GM23338 (cell line): ENCODE results near the gene STKLD1. TPM values are rescaled to one million over a fixed set of nuclear protein-coding genes. Genes with fewer than 3 reads are reported as not detected.

Source experiments
- ATAC-seq: fragments of 200-7000 bp; cut with Tn5 transposase; 3 replicates; pipeline ENCODE4 v1.9.1; 2020
- DNase-seq: peaks from one replicate; pipeline ENCODE4 v3.0.0-alpha.2; 2015; ENCODE audit warnings: low spot score
- H2AFZ ChIP-seq: fragments of 200-600 bp; sonication (generic); 2 replicates; pipeline ENCODE4 v1.8.0; 2016; ENCODE audit warnings: antibody characterized with exemption, mild to moderate bottlenecking, moderate library complexity
- H3F3A ChIP-seq: fragments of 200-600 bp; sonication (generic); replicated peaks from 2 replicates; pipeline ENCODE4 v1.8.0; 2017; ENCODE audit warnings: antibody characterized with exemption, mixed run types, low read depth
- H3K27ac ChIP-seq: fragments of 200-600 bp; sonication (generic); 2 replicates; pipeline ENCODE4 v1.6.1; 2016; ENCODE audit warnings: low read depth
- H3K27me3 ChIP-seq: fragments of 200-600 bp; sonication (generic); 2 replicates; pipeline ENCODE4 v1.8.0; 2016; ENCODE audit warnings: mild to moderate bottlenecking, mixed run types, moderate library complexity; ENCODE audit not compliant: insufficient read depth
- H3K36me3 ChIP-seq: fragments of 200-600 bp; sonication (generic); 2 replicates; pipeline ENCODE4 v1.8.0; 2016; ENCODE audit warnings: mild to moderate bottlenecking; ENCODE audit not compliant: insufficient read depth
- H3K4me1 ChIP-seq: fragments of 200-600 bp; sonication (generic); 2 replicates; pipeline ENCODE4 v1.8.0; 2016; ENCODE audit warnings: mild to moderate bottlenecking, moderate library complexity; ENCODE audit not compliant: insufficient read depth
- H3K4me2 ChIP-seq: fragments of 200-600 bp; sonication (generic); 2 replicates; pipeline ENCODE4 v1.7.1; 2017; ENCODE audit warnings: mixed run types
- H3K4me3 ChIP-seq: fragments of 200-600 bp; sonication (generic); 2 replicates; pipeline ENCODE4 v1.6.1; 2016; ENCODE audit warnings: mixed run types
- H3K79me2 ChIP-seq: fragments of 200-600 bp; sonication (generic); replicated peaks from 2 replicates; pipeline ENCODE4 v1.8.0; 2017; ENCODE audit warnings: mild to moderate bottlenecking; ENCODE audit not compliant: insufficient read depth
- H3K9me2 ChIP-seq: fragments of 200-600 bp; sonication (generic); 2 replicates; pipeline ENCODE4 v1.8.0; 2017; ENCODE audit not compliant: insufficient read depth
- H4K20me1 ChIP-seq: fragments of 200-600 bp; sonication (generic); replicated peaks from 2 replicates; pipeline ENCODE4 v1.8.0; 2017; ENCODE audit warnings: mild to moderate bottlenecking; ENCODE audit not compliant: insufficient read depth
- H3K27ac Mint-ChIP-seq: 2 replicates; pipeline ENCODE4 v1.8.0; 2020; ENCODE audit warnings: inconsistent platforms, mild to moderate bottlenecking, moderate library complexity, mixed read lengths
- H3K27me3 Mint-ChIP-seq: 3 replicates; pipeline ENCODE4 v1.8.0; 2022; ENCODE audit warnings: low read depth, mild to moderate bottlenecking, moderate library complexity, mixed read lengths, inconsistent platforms; ENCODE audit not compliant: insufficient read depth, poor library complexity
- H3K36me3 Mint-ChIP-seq: 3 replicates; pipeline ENCODE4 v1.8.0; 2021; ENCODE audit warnings: low read depth, mild to moderate bottlenecking, inconsistent platforms, moderate library complexity, mixed read lengths
- H3K4me1 Mint-ChIP-seq: 3 replicates; pipeline ENCODE4 v1.8.0; 2020; ENCODE audit warnings: mild to moderate bottlenecking, inconsistent platforms, mixed read lengths
- H3K4me3 Mint-ChIP-seq: 3 replicates; pipeline ENCODE4 v1.8.0; 2021; ENCODE audit warnings: moderate library complexity, mild to moderate bottlenecking, inconsistent platforms, mixed read lengths
- H3K9me3 Mint-ChIP-seq: 3 replicates; pipeline ENCODE4 v1.8.0; 2020; ENCODE audit warnings: moderate library complexity, mild to moderate bottlenecking, inconsistent platforms, mixed read lengths
- EZH2 ChIP-seq: fragments of 200-600 bp; sonication (generic); IDR thresholded peaks from one replicate; pipeline ENCODE4 v1.8.0; 2017; ENCODE audit warnings: antibody characterized with exemption, mild to moderate bottlenecking, low read depth; ENCODE audit not compliant: unreplicated experiment
- EZH2phosphoT487 ChIP-seq: fragments of 200-600 bp; sonication (generic); IDR thresholded peaks from one replicate; pipeline ENCODE4 v1.8.1; 2018; ENCODE audit warnings: antibody characterized with exemption; ENCODE audit not compliant: unreplicated experiment
- JUNB ChIP-seq: IDR thresholded peaks from one replicate; pipeline ENCODE4 v1.6.1; 2016; ENCODE audit warnings: antibody characterized with exemption; ENCODE audit not compliant: unreplicated experiment
- NANOG ChIP-seq: IDR thresholded peaks from 2 replicates; pipeline ENCODE4 v1.6.1; 2016; ENCODE audit warnings: antibody characterized with exemption, borderline replicate concordance
- POLR2AphosphoS5 ChIP-seq: IDR thresholded peaks from 2 replicates; pipeline ENCODE4 v1.6.1; 2016; ENCODE audit warnings: antibody characterized with exemption, low read depth
- STAT1 ChIP-seq: IDR thresholded peaks from one replicate; pipeline ENCODE4 v1.6.1; 2016; ENCODE audit warnings: antibody characterized with exemption; ENCODE audit not compliant: unreplicated experiment
- ZNF114 ChIP-seq: fragments of 250-450 bp; sonication (Bioruptor Pico); IDR thresholded peaks from 2 replicates; pipeline ENCODE4 v1.5.0; 2020; ENCODE audit warnings: mild to moderate bottlenecking, moderate library complexity
- ZNF331 ChIP-seq: fragments of 250-450 bp; sonication (Bioruptor Pico); IDR thresholded peaks from 2 replicates; pipeline ENCODE4 v1.5.0; 2020; ENCODE audit warnings: low read depth, mild to moderate bottlenecking, moderate library complexity
- polyA plus RNA-seq: library from polyadenylated mRNA; unstranded; fragments of >200 nt; fragmentation: Nextera tagmentation; extraction: Ambion mirVana; gene quantifications from 2 replicates; pipeline ENCODE4 v1.2.1, GENCODE V29; 2016
- total RNA-seq: library from RNA; depleted of rRNA; stranded (reverse); fragments of >200 nt; shearing (Covaris generic); gene quantifications from 2 replicates; pipeline ENCODE4 v1.2.3, GENCODE V29; 2014
- TF ChIP-seq, protein P1 (sequence below): fragments of 250-450 bp; sonication (Bioruptor Pico); IDR thresholded peaks from 2 replicates; pipeline ENCODE4 v1.5.0; 2020; ENCODE audit warnings: mild to moderate bottlenecking, moderate library complexity
- TF ChIP-seq, protein P2 (sequence below): IDR thresholded peaks from one replicate; pipeline ENCODE4 v1.6.1; 2018; ENCODE audit warnings: antibody characterized with exemption; ENCODE audit not compliant: unreplicated experiment
- TF ChIP-seq, protein P3 (sequence below): IDR thresholded peaks from 2 replicates; pipeline ENCODE4 v1.6.1; 2016; ENCODE audit warnings: antibody characterized with exemption

The STKLD1 gene
- total and polyA plus RNA-seq, 2 experiments from 2014 or later = 0.57 TPM; not detected in 1

DNA sequence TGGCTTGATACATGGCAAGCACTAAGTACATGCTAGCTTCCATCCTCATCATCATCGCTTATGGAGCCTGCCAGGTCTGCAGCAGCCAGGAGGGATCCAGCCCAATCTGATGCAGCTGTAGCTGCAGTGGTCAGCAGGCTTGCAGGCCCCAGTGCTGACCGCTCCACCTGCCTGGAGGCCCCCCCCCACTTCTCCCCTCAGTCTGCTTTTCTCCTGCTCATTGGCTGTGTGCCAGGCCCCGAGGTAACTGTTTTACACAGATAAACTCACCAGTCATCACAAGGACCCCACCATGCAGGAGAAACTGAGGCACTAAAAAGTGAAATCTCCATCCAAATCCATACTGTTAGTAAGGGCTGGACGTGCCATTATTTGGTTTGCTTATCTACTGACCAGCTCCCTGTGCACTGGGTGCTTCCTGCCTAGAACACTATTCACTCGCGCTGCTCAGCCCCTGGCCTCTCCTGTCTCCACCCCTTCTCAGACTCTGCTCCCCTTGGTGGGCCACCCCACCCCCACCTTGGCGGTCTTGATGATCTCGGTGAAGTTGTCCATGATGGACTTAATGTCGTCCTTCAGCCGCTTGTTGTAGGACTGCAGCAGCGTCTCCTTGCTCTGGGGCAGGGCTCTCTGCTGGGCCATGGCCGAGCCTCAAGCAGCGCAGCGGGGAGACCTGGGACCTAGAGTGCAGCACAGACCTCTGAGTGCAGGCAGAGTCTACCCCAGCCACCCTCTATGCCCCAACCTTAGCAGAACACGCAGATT is 30.0 kb upstream of the STKLD1 start (continued):
- TF ChIP-seq POLR2AphosphoS5 (no peak), EZH2 (no peak)

DNA sequence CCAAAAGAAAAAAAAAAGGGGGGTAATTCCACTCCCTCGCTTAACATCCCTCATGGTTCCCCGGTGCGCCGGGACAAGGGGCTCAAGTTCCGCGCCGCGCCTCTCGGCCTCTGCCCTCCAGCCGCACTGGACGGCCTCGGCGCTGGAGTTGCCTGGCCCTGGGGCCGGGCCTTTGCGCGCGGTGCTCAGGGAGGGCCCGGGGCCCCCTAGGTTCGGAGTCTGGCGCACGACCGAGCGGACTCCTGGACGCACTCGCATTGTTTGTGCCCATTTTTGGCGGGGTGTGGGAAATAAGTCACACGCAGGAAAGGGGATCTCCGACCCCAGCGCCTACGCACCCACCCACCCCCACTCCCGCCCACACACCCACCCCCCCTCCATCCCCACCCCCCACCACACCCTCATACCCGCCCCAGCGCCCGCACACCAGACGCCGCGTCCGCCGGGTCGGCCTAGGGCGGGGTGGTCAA is 28.6 kb upstream of the STKLD1 start:
- no peak overlapping the region for H2AFZ ChIP-seq
- DNase-seq (peak; percentile 62), ATAC-seq (peak; percentile 54)
- no peaks in the 10 kb centered on the region for H3K27me3 ChIP-seq
- H3K4me1 ChIP-seq = peaks cover 20% of the 10 kb centered on the region
- peak overlapping the region; percentile 97 for H3K4me2 ChIP-seq
- no peaks in the 10 kb centered on the region for H3K9me2 ChIP-seq
- peaks cover 46% of the 10 kb centered on the region for H3K36me3 ChIP-seq
- H3K4me3 ChIP-seq = peak overlapping the region; percentile 98
- peak overlapping the region; percentile 94 for H3K4me3 Mint-ChIP-seq
- H3K27ac ChIP-seq = no peak overlapping the region
- peaks cover 53% of the 10 kb centered on the region for H3F3A ChIP-seq
- peaks cover 89% of the 10 kb centered on the region for H3K36me3 Mint-ChIP-seq
- peaks cover 43% of the 10 kb centered on the region for H3K79me2 ChIP-seq
- H4K20me1 ChIP-seq = peaks cover 50% of the 10 kb centered on the region
- H3K4me1 Mint-ChIP-seq = peaks cover 23% of the 10 kb centered on the region
- H3K9me3 Mint-ChIP-seq = no peaks in the 10 kb centered on the region; the same call in 1 of the 3 replicates
- H3K27me3 Mint-ChIP-seq = peaks cover 25% of the 10 kb centered on the region
- H3K27ac Mint-ChIP-seq = peak overlapping the region; percentile 100
- TF ChIP-seq POLR2AphosphoS5 = no peak
- TF ChIP-seq, protein P1, sequence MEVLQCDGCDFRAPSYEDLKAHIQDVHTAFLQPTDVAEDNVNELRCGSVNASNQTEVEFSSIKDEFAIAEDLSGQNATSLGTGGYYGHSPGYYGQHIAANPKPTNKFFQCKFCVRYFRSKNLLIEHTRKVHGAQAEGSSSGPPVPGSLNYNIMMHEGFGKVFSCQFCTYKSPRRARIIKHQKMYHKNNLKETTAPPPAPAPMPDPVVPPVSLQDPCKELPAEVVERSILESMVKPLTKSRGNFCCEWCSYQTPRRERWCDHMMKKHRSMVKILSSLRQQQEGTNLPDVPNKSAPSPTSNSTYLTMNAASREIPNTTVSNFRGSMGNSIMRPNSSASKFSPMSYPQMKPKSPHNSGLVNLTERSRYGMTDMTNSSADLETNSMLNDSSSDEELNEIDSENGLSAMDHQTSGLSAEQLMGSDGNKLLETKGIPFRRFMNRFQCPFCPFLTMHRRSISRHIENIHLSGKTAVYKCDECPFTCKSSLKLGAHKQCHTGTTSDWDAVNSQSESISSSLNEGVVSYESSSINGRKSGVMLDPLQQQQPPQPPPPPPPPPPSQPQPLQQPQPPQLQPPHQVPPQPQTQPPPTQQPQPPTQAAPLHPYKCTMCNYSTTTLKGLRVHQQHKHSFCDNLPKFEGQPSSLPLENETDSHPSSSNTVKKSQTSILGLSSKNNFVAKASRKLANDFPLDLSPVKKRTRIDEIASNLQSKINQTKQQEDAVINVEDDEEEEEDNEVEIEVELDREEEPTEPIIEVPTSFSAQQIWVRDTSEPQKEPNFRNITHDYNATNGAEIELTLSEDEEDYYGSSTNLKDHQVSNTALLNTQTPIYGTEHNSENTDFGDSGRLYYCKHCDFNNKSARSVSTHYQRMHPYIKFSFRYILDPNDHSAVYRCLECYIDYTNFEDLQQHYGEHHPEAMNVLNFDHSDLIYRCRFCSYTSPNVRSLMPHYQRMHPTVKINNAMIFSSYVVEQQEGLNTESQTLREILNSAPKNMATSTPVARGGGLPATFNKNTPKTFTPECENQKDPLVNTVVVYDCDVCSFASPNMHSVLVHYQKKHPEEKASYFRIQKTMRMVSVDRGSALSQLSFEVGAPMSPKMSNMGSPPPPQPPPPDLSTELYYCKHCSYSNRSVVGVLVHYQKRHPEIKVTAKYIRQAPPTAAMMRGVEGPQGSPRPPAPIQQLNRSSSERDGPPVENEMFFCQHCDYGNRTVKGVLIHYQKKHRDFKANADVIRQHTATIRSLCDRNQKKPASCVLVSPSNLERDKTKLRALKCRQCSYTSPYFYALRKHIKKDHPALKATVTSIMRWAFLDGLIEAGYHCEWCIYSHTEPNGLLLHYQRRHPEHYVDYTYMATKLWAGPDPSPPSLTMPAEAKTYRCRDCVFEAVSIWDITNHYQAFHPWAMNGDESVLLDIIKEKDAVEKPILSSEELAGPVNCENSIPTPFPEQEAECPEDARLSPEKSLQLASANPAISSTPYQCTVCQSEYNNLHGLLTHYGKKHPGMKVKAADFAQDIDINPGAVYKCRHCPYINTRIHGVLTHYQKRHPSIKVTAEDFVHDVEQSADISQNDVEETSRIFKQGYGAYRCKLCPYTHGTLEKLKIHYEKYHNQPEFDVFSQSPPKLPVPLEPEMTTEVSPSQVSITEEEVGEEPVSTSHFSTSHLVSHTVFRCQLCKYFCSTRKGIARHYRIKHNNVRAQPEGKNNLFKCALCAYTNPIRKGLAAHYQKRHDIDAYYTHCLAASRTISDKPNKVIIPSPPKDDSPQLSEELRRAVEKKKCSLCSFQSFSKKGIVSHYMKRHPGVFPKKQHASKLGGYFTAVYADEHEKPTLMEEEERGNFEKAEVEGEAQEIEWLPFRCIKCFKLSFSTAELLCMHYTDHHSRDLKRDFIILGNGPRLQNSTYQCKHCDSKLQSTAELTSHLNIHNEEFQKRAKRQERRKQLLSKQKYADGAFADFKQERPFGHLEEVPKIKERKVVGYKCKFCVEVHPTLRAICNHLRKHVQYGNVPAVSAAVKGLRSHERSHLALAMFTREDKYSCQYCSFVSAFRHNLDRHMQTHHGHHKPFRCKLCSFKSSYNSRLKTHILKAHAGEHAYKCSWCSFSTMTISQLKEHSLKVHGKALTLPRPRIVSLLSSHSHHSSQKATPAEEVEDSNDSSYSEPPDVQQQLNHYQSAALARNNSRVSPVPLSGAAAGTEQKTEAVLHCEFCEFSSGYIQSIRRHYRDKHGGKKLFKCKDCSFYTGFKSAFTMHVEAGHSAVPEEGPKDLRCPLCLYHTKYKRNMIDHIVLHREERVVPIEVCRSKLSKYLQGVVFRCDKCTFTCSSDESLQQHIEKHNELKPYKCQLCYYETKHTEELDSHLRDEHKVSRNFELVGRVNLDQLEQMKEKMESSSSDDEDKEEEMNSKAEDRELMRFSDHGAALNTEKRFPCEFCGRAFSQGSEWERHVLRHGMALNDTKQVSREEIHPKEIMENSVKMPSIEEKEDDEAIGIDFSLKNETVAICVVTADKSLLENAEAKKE (CRISPR knock-in tag) = no peak
- TF ChIP-seq, protein P2, sequence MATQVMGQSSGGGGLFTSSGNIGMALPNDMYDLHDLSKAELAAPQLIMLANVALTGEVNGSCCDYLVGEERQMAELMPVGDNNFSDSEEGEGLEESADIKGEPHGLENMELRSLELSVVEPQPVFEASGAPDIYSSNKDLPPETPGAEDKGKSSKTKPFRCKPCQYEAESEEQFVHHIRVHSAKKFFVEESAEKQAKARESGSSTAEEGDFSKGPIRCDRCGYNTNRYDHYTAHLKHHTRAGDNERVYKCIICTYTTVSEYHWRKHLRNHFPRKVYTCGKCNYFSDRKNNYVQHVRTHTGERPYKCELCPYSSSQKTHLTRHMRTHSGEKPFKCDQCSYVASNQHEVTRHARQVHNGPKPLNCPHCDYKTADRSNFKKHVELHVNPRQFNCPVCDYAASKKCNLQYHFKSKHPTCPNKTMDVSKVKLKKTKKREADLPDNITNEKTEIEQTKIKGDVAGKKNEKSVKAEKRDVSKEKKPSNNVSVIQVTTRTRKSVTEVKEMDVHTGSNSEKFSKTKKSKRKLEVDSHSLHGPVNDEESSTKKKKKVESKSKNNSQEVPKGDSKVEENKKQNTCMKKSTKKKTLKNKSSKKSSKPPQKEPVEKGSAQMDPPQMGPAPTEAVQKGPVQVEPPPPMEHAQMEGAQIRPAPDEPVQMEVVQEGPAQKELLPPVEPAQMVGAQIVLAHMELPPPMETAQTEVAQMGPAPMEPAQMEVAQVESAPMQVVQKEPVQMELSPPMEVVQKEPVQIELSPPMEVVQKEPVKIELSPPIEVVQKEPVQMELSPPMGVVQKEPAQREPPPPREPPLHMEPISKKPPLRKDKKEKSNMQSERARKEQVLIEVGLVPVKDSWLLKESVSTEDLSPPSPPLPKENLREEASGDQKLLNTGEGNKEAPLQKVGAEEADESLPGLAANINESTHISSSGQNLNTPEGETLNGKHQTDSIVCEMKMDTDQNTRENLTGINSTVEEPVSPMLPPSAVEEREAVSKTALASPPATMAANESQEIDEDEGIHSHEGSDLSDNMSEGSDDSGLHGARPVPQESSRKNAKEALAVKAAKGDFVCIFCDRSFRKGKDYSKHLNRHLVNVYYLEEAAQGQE = no peak
- no peak for TF ChIP-seq ZNF331 (CRISPR knock-in tag)
- TF ChIP-seq NANOG = no peak
- no peak for TF ChIP-seq JUNB
- no peak for TF ChIP-seq STAT1
- no peak for TF ChIP-seq EZH2
- TF ChIP-seq, protein P3, sequence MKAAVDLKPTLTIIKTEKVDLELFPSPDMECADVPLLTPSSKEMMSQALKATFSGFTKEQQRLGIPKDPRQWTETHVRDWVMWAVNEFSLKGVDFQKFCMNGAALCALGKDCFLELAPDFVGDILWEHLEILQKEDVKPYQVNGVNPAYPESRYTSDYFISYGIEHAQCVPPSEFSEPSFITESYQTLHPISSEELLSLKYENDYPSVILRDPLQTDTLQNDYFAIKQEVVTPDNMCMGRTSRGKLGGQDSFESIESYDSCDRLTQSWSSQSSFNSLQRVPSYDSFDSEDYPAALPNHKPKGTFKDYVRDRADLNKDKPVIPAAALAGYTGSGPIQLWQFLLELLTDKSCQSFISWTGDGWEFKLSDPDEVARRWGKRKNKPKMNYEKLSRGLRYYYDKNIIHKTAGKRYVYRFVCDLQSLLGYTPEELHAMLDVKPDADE = no peak
- TF ChIP-seq EZH2phosphoT487 = no peak
- no peak for TF ChIP-seq ZNF114 (CRISPR knock-in tag)
